ENCODE data around the gene AFDN.
"Not testable (repeated sequence)": the region's sequence is repeated elsewhere in the genome, so short reads cannot be mapped to it uniquely, and the experiment has no call there.

The AFDN gene

GRCh38 chr6:167985911-167986595 is 159.3 kb downstream of the AFDN start:
- DNase-seq, result no peak

- DNase-seq, result no peak
Observed at GRCh38 chr6:167987396-167988153, 160.9 kb downstream of the AFDN start.

GRCh38 chr6:167988154-167988495 is 161.4 kb downstream of the AFDN start:
- no peak for DNase-seq

- DNase-seq, result no peak
Observed at GRCh38 chr6:167988945-167989841, 162.5 kb downstream of the AFDN start.

- no peak for DNase-seq
Observed at GRCh38 chr6:167990016-167990945, 163.6 kb downstream of the AFDN start.

- DNase-seq, result no peak
Observed at GRCh38 chr6:167993169-167993568, 166.5 kb downstream of the AFDN start.

GRCh38 chr6:167993831-167994230 is 167.1 kb downstream of the AFDN start:
- DNase-seq, result no peak

GRCh38 chr6:167995302-167995701 is 168.6 kb downstream of the AFDN start:
- no peak for DNase-seq

- no peak for DNase-seq
Observed at GRCh38 chr6:167995731-167996151, 169.0 kb downstream of the AFDN start.

GRCh38 chr6:167996424-167997199 is 169.9 kb downstream of the AFDN start:
- no peak for DNase-seq

GRCh38 chr6:167997642-167998041 is 170.9 kb downstream of the AFDN start, which contains the start of gene KIF25:
Gene KIF25, plus strand, starts transcription at chr6:167997671. Its CDS starts 31,915 bp downstream, at chr6:168029586.
- no peak for DNase-seq

GRCh38 chr6:167998215-167998614 is 171.5 kb downstream of the AFDN start:
- DNase-seq, result no peak

GRCh38 chr6:168000198-168001028 is 173.7 kb downstream of the AFDN start:
- DNase-seq, result no peak

- DNase-seq, result no peak
Observed at GRCh38 chr6:168001029-168001332, 174.3 kb downstream of the AFDN start.

- not testable (repeated sequence) for DNase-seq
Observed at GRCh38 chr6:168001514-168001913, 174.8 kb downstream of the AFDN start.

GRCh38 chr6:168002804-168003203 is 176.1 kb downstream of the AFDN start:
- no peak for DNase-seq

GRCh38 chr6:168004023-168004422 is 177.3 kb downstream of the AFDN start:
- DNase-seq, result no peak

GRCh38 chr6:168004945-168005344 is 178.2 kb downstream of the AFDN start:
- DNase-seq, result no peak

- no peak for DNase-seq
Observed at GRCh38 chr6:168005796-168006195, 179.1 kb downstream of the AFDN start.

- no peak for DNase-seq
Observed at GRCh38 chr6:168007592-168008338, 181.1 kb downstream of the AFDN start.
